HEK293 (cell line): ENCODE data around the gene ASTN2.

Source experiments
- MZF1 ChIP-seq: fragments of 450-650 bp; formaldehyde crosslinking; IDR thresholded peaks from 2 replicates; pipeline ENCODE4 v1.5.1; 2017; ENCODE audit warnings: missing biosample characterization, missing genetic modification characterization, borderline replicate concordance
- ZNF350 ChIP-seq: fragments of 450-650 bp; formaldehyde crosslinking; IDR thresholded peaks from 2 replicates; pipeline ENCODE4 v1.5.0; 2017; ENCODE audit warnings: missing biosample characterization, mild to moderate bottlenecking, missing genetic modification characterization

GRCh38 chr9:117234103-117234502 is 180.8 kb downstream of the ASTN2 start:
- TF ChIP-seq MZF1 (tag by site-specific recombination) (no peak), ZNF350 (tag by site-specific recombination) (no peak)
